HG03571 (cell line): ENCODE results near the gene POLK.
"Not testable (repeated sequence)": the region's sequence is repeated elsewhere in the genome, so short reads cannot be mapped to it uniquely, and the experiment has no call there.

Experiments
- ATAC-seq: cut with Tn5 transposase; IDR thresholded peaks from one replicate; pipeline ENCODE4 v1.9.1; 2021; ENCODE audit not compliant: unreplicated experiment

POLK gene

DNA sequence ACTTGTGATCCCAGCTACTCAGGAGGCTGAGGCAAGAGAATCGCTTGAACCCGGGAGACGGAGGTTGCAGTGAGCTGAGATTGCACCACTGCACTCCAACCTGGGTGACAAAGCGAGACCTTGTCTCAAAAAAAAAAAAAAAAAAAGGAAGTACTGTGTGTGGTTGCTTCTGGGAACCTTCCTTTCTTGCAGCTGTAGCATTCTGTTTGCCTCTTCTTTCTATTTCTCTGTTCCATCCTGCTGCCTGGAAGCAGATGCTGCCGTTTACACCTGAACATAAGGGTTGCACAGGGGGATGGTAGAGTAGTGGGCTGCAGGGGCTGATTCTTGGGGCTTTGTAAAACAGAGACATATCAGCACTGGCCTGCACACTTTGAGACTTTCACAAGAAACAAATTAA is 95.7 kb downstream of the POLK start:
- not testable (repeated sequence) for ATAC-seq

DNA sequence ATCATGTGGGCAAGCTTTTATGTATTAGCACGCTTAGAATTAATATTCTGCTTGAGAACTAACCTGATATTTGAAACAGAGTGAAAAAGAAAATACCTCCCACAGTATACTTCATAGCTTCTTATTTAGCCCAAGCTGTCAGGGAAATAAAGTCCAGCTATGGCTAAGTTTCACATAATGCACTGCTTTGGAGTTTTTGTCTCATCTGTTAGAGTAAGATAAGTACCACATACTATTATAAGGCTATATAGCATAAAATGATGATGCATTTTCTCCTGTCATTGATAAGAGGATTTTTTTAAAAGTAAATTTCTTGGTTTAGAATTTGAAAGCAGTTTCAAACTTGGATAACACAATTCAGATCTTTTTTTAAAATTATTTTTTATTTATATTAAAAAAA is 97.2 kb downstream of the POLK start:
- ATAC-seq, result no peak

DNA sequence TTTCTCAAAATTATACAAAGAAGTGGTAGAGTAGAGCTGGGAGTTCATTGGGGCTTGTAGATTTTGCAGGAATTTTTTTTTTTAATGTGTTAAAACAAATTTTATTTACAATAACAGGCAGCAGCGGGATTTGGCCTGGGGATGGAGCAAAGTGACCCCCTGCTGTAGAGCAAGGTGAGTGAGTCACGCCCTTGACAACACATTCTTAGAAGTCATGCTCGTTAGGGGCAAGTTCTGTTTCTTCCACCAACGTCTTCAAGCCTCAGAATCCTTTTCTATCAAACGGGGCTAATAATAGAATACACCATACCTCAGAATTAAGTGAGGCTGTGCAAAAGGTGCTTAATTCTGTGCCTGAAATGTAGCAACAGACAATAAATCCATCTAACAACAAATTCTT is 98.5 kb downstream of the POLK start:
- ATAC-seq, result no peak

- not testable (repeated sequence) for ATAC-seq
Measured at GRCh38 chr5:75610859-75611310, 99.2 kb downstream of the POLK start.

DNA sequence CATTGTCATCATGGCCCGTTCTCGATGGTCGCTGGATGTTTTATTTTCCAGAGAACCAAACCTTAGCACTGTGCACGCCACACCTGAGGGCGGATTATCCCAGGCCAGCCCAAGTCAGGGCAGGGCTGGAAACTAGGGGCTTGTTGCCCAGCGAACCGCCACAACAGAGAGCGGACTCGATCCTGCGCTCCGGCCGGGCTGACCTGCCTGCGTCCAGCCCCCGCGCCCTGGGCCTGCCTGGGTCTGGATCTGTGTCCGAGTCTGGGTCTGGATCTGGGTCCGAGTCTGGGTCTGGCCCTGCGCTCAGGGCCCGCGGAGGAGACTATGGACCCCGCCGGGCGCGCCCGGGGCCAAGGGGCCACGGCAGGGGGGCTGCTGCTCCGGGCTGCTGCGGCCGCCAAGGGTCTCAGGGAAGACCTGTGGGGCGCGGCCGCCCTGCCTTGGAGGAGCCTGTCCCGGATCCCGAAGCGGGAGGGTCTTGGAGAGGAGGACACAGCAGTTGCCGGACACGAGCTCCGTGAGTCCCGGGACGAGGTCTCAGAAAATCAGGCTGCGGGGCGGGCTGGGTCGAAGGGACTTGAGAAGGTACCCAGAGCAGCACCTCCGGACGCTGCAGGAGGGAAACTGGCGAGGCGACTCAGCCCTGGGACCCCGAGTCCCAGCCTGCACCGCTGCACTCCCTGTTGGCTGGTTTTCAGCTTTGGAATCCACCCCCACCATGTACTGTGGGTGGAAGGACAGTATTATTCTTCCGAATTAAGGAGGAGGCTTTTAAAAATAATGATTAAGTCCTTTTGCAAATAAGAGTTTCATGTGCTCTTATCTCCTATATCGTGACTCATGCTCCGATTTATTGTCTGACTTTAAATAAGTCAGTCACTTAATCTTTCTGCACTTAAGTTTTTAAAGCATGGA is 99.9 kb downstream of the POLK start, which contains the start of gene ANKDD1B:
ANKDD1B (plus strand) TSS at position 143 of the 915 bp plus-strand sequence; CDS start at position 325, 182 bp downstream.
- ATAC-seq, result no peak

DNA sequence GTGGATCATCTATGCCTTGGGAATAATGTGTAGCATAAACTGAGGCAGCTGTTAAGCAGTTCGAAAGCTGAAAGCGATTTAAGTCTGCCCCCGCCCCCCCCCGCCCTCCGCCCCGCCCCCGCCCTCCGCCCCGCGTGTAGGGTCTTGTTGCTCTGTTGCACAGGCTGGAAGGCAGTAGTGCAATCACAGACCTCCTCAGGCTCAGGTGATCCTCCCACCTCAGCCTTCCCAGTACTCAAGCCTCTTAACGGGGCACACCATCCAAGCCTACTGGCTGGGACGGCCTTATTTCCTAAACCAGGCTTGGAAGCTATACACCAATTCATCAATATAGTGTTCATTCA is 100.5 kb downstream of the POLK start:
- ATAC-seq, result no peak

DNA sequence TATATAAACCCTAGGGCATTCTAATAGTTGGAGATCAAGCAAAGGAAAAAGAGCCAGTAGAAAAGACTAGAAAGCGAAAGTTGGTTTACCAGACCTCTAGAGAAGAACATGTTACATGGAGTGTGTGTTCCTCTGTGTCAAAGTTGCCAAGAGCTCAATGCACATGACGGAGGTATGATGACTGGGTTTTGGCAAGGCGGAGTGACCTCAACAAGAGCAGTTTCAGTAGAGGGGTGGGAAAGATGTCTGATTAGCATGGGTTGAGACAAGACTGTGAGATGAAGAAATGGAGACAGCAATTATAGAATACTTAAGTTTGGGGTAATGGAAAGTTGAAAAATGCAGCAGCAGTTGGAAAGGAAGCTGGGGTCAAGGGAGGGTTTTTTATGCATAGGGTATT is 101.2 kb downstream of the POLK start:
- ATAC-seq, result no peak

DNA sequence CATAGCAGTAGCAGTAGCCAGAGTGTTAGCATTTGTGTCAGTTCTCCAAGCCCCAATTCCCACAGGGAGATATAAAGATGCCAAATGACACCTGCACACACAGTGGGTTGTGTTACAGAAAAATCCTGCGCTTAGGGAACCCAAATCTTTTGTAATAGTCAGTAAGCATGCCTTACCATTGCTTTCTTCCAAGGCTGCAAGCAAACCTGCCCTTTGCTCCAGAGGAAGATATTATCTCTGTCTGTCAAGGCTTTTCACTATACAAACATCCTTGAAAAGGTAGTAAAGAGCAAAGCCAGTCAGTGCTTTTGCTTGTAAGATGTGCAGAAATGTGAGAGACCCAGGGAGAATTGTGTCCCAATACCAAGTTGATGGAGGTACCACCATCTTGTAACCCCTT is 102.5 kb downstream of the POLK start:
- no peak for ATAC-seq

DNA sequence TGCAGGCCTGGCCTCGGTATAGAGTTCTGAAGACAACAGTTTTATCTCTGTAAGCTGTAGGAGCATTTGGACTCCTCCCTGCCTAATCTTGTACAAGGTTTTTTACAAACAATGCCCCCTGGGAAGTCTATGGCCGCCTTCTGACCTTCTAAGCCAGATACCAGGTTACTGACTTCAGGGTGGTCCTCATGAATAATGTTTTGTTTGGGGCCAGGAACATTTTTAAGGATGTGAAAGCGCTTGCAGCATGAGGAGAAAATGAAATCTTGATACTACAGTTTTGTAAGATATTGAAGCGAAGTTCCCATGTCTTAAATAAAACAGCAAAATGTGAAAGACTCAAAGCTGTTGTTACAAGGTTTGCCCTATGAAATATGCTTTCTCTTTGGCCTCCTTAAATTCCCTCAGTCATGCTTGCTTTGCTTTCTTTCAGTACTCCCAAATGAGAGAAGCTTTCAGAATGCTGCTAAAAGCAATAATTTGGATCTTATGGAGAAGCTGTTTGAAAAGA is 104.7 kb downstream of the POLK start:
- ATAC-seq, result no peak

- ATAC-seq, result no peak
Measured at GRCh38 chr5:75616971-75617621, 105.4 kb downstream of the POLK start.

DNA sequence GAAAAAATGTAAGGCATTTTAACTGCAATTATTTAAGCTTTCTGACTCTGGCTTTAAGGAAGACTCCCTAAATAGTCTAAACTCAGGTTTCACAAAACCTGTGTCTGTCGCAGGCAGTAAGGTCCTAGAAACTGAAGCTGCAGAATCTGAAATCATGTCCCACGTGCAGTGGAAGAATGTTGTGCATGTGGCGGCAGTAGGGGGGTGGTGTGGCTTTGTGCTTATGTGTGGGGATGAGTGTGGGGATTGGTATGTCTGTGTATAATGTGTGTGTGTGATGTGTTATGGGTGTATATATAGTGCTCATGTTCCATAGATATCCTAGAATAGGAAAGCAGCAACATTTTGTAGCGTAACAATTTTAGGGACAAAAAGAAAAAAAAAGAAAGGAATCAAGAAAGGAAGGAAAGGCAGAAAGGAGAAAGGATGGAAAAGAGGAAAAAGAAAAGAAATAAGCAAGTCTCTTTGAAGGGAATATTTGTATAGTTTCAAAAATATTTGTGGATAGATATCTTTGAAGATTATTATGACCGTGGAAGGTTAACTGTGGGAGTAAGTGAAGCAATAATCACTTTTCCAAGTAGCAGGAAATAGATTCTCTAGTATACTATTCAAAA is 106.2 kb downstream of the POLK start:
- no peak for ATAC-seq

GRCh38 chr5:75620184-75620959 is 108.7 kb downstream of the POLK start:
- no peak for ATAC-seq

- ATAC-seq, result no peak
Measured at GRCh38 chr5:75622564-75622963, 110.9 kb downstream of the POLK start.

DNA sequence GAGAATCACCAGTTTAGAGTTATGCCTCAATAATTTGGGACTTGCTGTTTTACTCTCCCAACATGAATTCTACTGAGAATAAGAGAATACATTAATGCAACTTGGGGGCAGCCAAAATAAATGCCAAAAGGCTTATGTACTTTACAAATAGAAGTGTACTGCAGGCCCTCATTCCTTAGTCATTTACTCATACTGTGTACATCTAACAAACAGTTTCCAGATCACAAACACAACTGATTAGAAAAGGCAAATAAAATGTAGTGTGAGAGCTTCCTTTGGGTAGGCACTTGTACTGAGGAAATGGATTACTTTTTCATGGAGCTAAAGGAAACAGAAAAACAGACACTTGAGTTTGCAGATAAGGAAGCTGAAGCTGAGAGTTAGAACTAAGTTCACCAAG is 112.2 kb downstream of the POLK start:
- no peak for ATAC-seq

- ATAC-seq, result no peak
Measured at GRCh38 chr5:75626959-75627358, 115.3 kb downstream of the POLK start.

DNA sequence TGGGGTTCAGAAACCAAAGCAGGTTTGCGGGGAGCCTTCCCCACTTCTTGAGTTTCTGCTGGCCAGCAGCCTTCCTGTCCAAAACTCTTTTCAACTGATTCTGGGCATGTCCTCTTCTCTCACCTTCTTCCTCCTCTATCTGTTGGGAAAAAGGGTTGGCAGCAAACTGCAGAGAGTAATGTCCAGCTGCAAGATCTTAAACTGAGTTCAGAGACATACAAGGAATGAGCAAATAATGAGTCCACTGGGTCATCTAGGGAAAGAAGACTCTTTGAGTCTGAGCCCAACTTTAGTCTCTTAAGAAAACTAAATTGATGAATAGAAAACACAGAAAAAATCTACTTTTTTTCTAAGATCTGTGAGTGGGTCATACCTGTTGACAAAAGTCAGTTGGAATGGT is 116.1 kb downstream of the POLK start:
- no peak for ATAC-seq

DNA sequence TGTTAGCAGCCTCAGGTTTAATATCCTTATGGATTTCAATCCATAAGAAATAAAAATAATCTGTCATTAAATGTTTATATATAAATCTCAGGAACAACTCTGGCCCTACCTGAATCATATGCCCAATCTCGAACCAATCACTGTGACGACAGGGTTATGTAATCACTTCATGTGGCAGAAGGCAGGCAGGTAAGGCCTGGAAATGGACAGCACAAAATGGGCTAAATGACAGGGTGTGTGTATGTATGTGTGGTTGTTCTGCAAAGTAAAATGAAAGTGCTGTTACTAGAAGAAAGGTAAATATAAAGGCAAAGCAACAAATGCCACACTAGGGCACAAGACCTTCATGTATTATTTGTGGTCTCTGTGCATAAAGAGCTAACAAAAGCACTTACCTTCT is 119.2 kb downstream of the POLK start:
- ATAC-seq, result no peak

DNA sequence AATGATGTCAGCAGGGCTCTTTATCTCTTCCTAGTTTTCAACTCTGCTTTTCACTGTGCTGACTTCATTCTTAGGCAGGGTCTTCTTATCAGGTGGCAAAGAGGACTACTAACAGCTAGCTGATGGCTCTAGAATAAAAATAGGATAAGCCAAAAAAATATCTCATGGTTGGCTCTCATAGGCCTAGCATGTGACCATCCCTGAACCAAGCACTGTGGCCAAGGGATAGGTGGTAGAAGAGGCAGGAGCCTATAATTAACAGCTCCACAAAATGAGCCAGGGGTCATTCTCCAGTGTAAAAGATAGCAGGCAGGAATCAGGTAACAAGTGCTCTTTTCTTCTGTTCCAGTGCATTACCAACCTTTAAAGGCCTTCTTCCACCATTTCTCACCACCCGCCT is 120.6 kb downstream of the POLK start:
- ATAC-seq, result no peak

DNA sequence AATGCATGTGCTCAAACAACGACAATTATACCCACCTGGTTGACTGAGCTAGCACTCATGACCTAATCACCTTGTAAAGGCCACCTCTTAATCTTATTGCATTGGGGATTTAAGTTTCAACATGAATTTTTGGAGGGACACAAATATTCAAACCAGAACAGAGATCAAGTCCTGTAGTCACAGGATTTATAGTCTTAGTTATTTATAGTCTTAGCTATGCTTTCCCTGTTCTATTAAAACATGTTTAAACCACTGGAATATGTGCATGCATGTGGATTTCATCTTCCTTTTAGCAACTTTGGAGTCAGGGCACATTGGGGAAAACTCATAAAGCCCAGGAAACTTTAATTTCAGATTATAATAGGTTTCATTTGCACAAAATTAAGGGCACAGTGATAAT is 126.3 kb downstream of the POLK start:
- ATAC-seq, result no peak

GRCh38 chr5:75639535-75640311 is 128.0 kb downstream of the POLK start:
- no peak for ATAC-seq
